GM13977 (cell line): ENCODE results near the gene GPR37.

Source experiments
- DNase-seq: peaks from one replicate; pipeline ENCODE4 v3.0.0; 2012; ENCODE audit warnings: low spot score
- CTCF ChIP-seq: IDR thresholded peaks from 2 replicates; pipeline ENCODE4 v1.5.1; 2012; ENCODE audit warnings: mild to moderate bottlenecking, control low read depth; ENCODE audit not compliant: insufficient read depth; ENCODE audit errors: extremely low read depth, missing control alignments
- in situ Hi-C: fragments of 300-500 bp; cut with MboI; formaldehyde crosslinking; loops from one replicate; pipeline ENCODE4 v1.12.0; 2022; ENCODE audit warnings: low sequenced_read_pairs, low pct_unique_long_range_greater_than_20kb, mixed read lengths, inconsistent platforms; ENCODE audit not compliant: unreplicated experiment

GPR37 gene

GRCh38 chr7:124752310-124752709, 13.3 kb downstream of the GPR37 start:
- DNase-seq, result no peak
- TF ChIP-seq CTCF, result no peak
- in situ Hi-C loops, result no loop called here

GRCh38 chr7:124751027-124751426, 14.6 kb downstream of the GPR37 start:
- no peak for TF ChIP-seq CTCF
- DNase-seq, result no peak
- in situ Hi-C loops, result no loop called here

GRCh38 chr7:124747072-124747471, 18.5 kb downstream of the GPR37 start:
- TF ChIP-seq CTCF, result no peak
- no peak for DNase-seq
- in situ Hi-C loops, result no loop called here

- no peak for DNase-seq
- in situ Hi-C loops, result no loop called here
- no peak for TF ChIP-seq CTCF
Observed at GRCh38 chr7:124738639-124739038, 27.0 kb downstream of the GPR37 start.

- in situ Hi-C loops, result no loop called here
- no peak for TF ChIP-seq CTCF
- DNase-seq, result no peak
Observed at GRCh38 chr7:124737760-124738300, 27.8 kb downstream of the GPR37 start.

GRCh38 chr7:124728610-124729009, 37.0 kb downstream of the GPR37 start:
- in situ Hi-C loops, result no loop called here
- DNase-seq, result no peak
- no peak for TF ChIP-seq CTCF
